ENCODE measurements around the gene CETN3. TPM values are rescaled to one million over a fixed set of nuclear protein-coding genes. Genes with fewer than 3 reads are reported as not detected.
"Not testable (repeated sequence)": the region's sequence is repeated elsewhere in the genome, so short reads cannot be mapped to it uniquely, and the experiment has no call there.

CETN3 gene
- total RNA-seq, 1 donor from 2014 or later: 27.9 TPM

DNA sequence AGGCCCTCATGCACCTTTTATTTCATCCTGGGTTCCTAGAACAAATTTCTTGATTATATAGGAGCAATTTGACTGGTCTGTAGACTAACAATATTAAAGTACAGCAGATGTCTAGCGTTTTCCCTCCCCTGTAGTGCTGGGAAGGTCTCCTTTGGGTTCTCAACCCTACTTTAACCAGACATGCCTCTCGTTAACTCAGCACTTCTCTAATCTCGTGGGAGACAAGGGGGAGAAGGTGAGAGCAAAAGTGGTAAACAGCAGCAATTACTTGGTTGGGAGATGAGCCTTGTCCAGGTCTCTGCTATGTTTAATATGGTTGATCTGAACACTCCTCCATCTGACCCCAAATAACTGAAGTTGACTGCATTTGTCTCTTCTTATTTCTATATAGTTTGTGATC is 22.0 kb downstream of the CETN3 start:
- intact Hi-C loops (cut with DNase I): no loop called here
- DNase-seq (ENCODE audit: missing footprints) (no peak), ATAC-seq (no peak)

- intact Hi-C loops (cut with DNase I): no loop called here
These were observed 23.4 kb downstream of the CETN3 start for GRCh38 chr5:90386099-90386710.

GRCh38 chr5:90384389-90384788 is 25.2 kb downstream of the CETN3 start:
- intact Hi-C loops (cut with DNase I): no loop called here
- no peak for DNase-seq (ENCODE audit: missing footprints)
- no peak for ATAC-seq

More at GRCh38 chr5:90386099-90386710, 23.4 kb downstream of the CETN3 start:
- ATAC-seq: no peak
- DNase-seq (ENCODE audit: missing footprints): no peak

DNA sequence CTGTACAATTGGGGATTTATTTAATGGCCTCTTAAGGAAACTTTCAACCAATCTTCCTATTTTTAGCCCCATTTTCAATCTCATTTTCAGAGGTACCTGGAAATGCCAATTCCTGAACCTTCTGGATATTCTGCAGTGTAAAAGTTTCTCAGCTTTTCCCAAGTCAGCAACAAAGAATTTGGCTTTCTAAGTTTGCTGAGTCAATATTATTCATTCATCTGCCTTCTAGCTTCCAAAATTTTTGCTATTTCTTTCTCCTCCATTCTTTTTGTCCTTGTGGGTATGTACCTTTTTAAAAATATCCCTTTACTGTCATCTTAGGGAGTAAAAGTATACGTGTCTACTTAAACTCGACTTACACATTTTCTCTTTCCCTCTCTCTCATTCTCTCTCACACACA is 25.7 kb downstream of the CETN3 start:
- DNase-seq (ENCODE audit: missing footprints) (no peak), ATAC-seq (no peak)
- intact Hi-C loops (cut with DNase I): no loop called here

DNA sequence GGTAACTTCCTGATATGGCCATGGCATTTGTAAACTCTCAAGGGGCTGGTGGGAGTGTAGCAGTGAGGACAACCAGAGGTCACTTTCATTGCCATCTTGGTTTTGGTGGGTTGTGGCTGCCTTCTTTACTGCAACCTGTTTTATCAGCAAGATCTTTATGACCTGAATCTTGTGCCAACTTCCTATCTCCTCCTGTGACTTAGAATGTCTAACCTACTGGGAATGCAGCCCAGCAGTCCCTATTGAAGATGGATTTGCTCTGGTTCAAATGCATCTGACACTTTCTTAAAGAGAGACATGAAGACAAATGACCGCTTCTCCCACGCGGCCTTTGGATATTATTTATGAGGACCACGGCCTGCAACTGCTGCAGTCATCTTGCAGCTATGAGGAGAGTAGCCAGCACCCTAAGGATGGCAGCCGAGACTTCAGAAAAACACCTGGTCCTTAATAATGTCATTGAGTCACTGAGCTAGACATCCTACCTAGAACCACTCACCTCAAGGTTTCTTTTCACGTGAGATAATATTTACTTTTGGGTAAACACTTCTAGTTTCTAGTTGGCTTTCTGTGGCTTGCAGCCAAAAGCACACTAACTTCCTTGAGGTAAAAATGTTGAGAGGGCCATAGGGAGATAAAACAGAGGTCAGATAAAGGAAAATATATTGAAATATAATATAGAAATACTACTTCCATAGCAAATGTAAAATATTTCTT is 28.2 kb downstream of the CETN3 start:
- ATAC-seq (no peak), DNase-seq (ENCODE audit: missing footprints) (no peak)
- intact Hi-C loops (cut with DNase I): no loop called here

- DNase-seq (ENCODE audit: missing footprints) (no peak), ATAC-seq (no peak)
- intact Hi-C loops (cut with DNase I): no loop called here
These were observed 29.9 kb downstream of the CETN3 start for GRCh38 chr5:90379652-90380051.

DNA sequence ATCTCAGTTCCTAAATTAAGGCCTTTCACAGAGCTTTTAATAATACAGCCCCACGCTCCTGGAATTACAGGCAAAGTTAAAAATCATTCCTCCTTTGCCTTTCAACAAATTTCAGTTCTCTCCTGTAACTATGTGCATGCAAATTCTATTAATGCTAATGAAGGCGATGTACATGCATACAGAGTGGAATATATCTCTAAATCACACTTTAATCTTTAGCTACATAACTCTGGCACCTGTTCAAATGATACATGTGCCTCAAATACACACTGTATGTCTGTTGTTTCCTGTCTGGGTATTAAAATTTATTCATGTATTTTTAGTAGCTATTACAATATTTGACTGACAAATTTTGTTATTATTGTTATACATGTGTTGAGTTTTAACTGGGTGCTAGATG is 30.8 kb downstream of the CETN3 start:
- intact Hi-C loops (cut with DNase I): no loop called here
- no peak for ATAC-seq
- DNase-seq (ENCODE audit: missing footprints): no peak

DNA sequence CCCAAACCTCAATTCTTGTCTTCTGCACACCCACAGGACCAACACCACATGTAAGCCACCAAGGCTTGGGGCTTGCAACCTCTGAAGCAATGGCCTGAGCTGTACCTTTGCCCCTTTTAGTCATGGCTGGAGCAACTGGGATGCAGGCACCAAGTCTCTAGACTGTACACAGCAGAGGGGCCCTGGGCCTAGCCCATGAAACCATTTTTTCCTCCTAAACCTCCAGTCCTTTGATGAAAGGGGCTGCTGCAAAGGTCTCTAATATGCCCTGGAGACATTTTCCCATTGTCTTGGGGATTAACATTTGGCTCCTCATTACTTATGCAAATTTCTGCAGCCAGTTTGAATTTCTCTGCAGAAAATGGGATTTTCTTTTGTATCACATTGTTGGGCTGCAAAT is 38.3 kb downstream of the CETN3 start:
- DNase-seq (ENCODE audit: missing footprints); intact Hi-C loops (cut with DNase I); ATAC-seq: not testable (repeated sequence)

- intact Hi-C loops (cut with DNase I): no loop called here
- ATAC-seq (no peak), DNase-seq (ENCODE audit: missing footprints) (no peak)
These were observed 40.9 kb downstream of the CETN3 start for GRCh38 chr5:90368454-90369246.

DNA sequence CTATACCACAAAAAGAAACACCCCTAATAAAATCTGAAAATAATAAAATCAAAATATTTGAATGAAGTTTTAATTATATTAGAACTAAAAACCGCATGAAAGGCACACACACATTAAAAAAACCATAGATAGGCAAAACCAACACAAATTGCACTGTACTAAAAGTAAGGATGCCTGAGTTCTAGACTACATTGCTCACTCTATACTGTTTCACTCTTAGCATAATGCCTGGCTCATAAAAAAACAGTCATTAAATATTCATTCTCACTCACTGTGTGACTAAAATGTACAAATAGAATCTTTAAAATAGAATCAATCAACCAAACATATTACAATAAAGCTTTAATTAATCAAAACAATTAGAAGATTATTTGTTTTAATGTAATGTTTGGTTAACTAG is 41.7 kb downstream of the CETN3 start:
- intact Hi-C loops (cut with DNase I): no loop called here
- ATAC-seq: no peak
- DNase-seq (ENCODE audit: missing footprints): no peak

GRCh38 chr5:90366948-90367347 is 42.6 kb downstream of the CETN3 start:
- DNase-seq (ENCODE audit: missing footprints): no peak
- ATAC-seq: no peak
- intact Hi-C loops (cut with DNase I): no loop called here

GRCh38 chr5:90365328-90365727 is 44.2 kb downstream of the CETN3 start:
- intact Hi-C loops (cut with DNase I): no loop called here
- no peak for DNase-seq (ENCODE audit: missing footprints)
- ATAC-seq: no peak

- ATAC-seq (no peak), DNase-seq (ENCODE audit: missing footprints) (no peak)
- intact Hi-C loops (cut with DNase I): no loop called here
These were observed 50.3 kb downstream of the CETN3 start for GRCh38 chr5:90359073-90359920.

GRCh38 chr5:90356622-90357021 is 52.9 kb downstream of the CETN3 start:
- ATAC-seq (no peak), DNase-seq (ENCODE audit: missing footprints) (no peak)
- intact Hi-C loops (cut with DNase I): no loop called here

DNA sequence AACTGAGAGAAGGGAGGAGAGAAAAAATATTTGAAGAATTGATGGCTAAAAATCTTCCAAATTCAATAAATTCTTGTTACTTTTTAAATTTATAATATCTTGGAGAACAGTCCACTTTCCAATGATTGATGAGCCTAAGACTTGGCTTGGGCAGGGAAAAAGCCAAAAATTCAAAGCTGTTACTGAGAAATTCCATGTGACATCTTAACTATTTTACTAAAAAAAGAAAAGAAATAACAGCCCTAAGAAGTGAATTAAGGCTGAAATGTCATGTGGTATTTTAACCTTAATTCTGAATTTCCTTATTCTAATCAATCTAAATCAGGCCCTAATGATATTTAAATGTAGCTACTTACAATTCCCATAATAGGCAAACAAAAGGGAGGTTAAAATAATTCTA is 53.4 kb downstream of the CETN3 start:
- intact Hi-C loops (cut with DNase I): no loop called here
- ATAC-seq (no peak), DNase-seq (ENCODE audit: missing footprints) (no peak)

DNA sequence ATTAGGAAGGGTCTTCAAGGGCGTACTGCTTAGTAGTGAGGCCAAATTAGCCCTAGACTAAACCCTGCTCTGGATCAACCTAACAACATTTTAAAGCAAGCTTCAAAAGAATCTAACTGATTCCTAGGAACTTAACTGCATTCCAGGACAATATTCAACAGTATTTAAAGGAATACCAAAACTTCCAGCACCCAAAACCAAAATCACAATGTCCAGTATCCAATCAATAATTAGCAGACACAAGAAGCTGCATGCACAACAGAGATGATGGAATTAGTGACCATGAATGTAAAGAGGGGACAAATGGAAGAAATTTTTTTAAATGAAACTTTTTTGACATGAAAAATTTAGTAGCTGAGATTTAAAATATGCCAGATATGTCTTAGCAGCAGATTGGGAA is 53.9 kb downstream of the CETN3 start:
- DNase-seq (ENCODE audit: missing footprints) (no peak), ATAC-seq (no peak)
- intact Hi-C loops (cut with DNase I): no loop called here

GRCh38 chr5:90353254-90353653 is 56.3 kb downstream of the CETN3 start:
- no peak for ATAC-seq
- DNase-seq (ENCODE audit: missing footprints): no peak
- intact Hi-C loops (cut with DNase I): no loop called here

DNA sequence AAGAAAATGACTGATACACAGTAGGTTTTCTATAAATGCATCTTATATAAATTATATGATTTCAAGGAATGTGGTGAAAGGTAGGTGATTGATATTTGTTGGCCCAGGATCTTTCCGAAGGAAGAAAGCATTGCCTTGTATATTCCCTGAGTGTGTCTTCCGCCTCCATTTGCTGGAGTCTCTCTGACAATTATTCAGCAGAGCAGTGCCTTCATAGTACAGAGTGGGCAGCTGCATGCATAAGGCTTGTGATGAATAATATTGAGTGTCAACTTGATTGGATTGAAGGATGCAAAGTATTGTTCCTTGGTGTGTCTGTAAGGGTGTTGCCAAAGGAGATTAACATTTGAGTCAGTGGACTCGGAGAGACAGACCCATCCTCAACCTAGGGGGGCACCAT is 58.5 kb downstream of the CETN3 start:
- ATAC-seq (no peak), DNase-seq (ENCODE audit: missing footprints) (no peak)
- intact Hi-C loops (cut with DNase I): no loop called here

GRCh38 chr5:90347462-90347861 is 62.1 kb downstream of the CETN3 start:
- DNase-seq (ENCODE audit: missing footprints): no peak
- intact Hi-C loops (cut with DNase I): no loop called here
- ATAC-seq: no peak

Data from Right ventricle myocardium inferior (tissue), 1 donor.